Measurements from ENCODE around the gene GCNA. TPM values are rescaled to one million over a fixed set of nuclear protein-coding genes. Genes with fewer than 3 reads are reported as not detected.

GCNA gene
- total RNA-seq, 1 experiment from 2014 or later, result 0.98 TPM

DNA sequence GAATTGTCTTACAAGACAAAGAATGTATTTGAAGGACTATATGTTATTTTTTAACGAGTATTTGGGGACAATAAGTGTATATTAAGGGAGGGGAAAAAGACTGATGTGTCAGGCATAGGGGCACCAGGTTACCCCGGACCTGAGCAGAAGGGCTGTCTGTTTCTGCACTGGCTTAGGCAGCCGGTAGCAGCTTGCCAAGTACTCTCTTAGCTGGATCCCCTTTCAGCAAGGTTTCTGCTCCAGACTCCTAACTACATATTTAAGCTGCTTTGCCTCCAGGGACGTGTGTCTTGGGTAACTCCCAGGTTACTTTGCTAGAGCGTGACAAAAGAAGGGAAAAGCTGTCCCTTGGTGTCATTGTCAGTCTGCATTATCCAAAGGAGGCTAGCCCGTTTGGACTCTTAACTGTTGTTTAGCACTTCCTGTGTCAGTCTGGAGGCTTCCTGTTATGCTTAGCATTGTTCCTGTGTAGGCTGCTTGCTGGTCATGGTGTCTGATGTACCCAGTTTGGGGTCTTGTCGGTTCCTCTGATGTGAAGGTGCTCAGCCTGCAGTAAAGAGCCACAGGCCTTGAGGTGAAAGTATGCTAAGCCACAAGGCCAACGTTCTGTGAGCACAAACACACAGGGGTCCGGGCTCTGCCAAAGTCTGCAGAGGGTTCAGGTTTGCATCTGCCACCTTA, 28.4 kb downstream of the GCNA start (continued):
- TF ChIP-seq RAD21 (IDR thresholded peaks at IDR 0.05; ENCODE audit: low read depth), result no peak
- no peak for TF ChIP-seq ZFX (IDR thresholded peaks at IDR 0.05)
- no peak for TF ChIP-seq ELF1 (IDR thresholded peaks at IDR 0.05; ENCODE audit: borderline replicate concordance, low read depth)
- TF ChIP-seq EZH2phosphoT487 (IDR thresholded peaks at IDR 0.05; ENCODE audit: borderline replicate concordance), result no peak
- no peak for TF ChIP-seq CBX3 (IDR thresholded peaks at IDR 0.05; ENCODE audit: low read depth)
- no peak for TF ChIP-seq CEBPB (IDR thresholded peaks at IDR 0.05; ENCODE audit: low read depth)

DNA sequence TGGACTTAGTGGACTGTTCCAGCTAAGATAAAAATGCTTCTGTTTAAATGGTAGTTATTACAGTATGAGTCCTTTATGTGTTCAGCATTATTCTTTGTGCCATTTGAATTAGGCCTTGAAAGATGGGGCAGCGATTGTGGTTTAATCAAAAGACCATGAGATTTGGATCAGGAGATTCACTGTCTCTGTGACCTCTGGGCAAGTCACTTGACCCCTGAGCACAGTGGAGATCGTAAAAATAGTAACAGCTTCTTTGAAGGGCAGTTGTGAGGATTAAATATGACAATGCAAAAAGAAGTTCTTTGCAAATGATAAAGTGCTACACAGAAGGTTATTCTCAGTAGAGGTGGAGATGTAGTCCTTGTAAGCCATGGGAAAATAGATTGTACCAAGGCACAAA, 29.3 kb downstream of the GCNA start:
- no peak for DNase-seq (ENCODE audit: low read depth, low spot score)
- no peaks in the 10 kb centered on the region for H3K4me1 ChIP-seq (ENCODE audit: control insufficient read depth in 1 of 2, insufficient read depth in 2 of 2, low read length in 2 of 2)
- H3K4me3 ChIP-seq (replicated peaks in 1 of 2; ENCODE audit: low read depth in 1 of 2, low read length in 2 of 2), result no peak overlapping the region
- intact Hi-C loops (cut with micrococcal nuclease), result no loop called here
- no peak for ATAC-seq
- no peak overlapping the region for H3K4me2 ChIP-seq (ENCODE audit: low read length)
- no peak overlapping the region for H3K9ac ChIP-seq (ENCODE audit: low read length)
- H3K9me3 ChIP-seq (ENCODE audit: control insufficient read depth in 1 of 2, insufficient read depth in 1 of 2, low read depth in 1 of 2, low read length in 2 of 2), result no peaks in the 10 kb centered on the region
- H3K79me2 ChIP-seq (ENCODE audit: insufficient read depth, low read length), result no peaks in the 10 kb centered on the region
- H3K27ac ChIP-seq (ENCODE audit: low read depth, low read length), result no peak overlapping the region
- TF ChIP-seq SP1 (IDR thresholded peaks at IDR 0.05; ENCODE audit: low read depth) (no peak), POLR2AphosphoS5 (IDR thresholded peaks at IDR 0.05; ENCODE audit: low read depth, low read length) (no peak), CEBPB (IDR thresholded peaks at IDR 0.05; ENCODE audit: low read depth) (no peak), RAD21 (IDR thresholded peaks at IDR 0.05; ENCODE audit: low read depth) (no peak), ATF3 (IDR thresholded peaks at IDR 0.05) (no peak), FOSL1 (IDR thresholded peaks at IDR 0.05; ENCODE audit: low read depth) (no peak), YY1 (IDR thresholded peaks at IDR 0.05; ENCODE audit: extremely low read depth, insufficient replicate concordance, low read depth, low read length) (no peak), CBX3 (IDR thresholded peaks at IDR 0.05; ENCODE audit: low read depth) (no peak), EGR1 (IDR thresholded peaks at IDR 0.05; ENCODE audit: low read depth) (no peak), POLR2A (IDR thresholded peaks at IDR 0.05; ENCODE audit: borderline replicate concordance, extremely low read depth, insufficient read depth, insufficient read length) (no peak), ZFX (IDR thresholded peaks at IDR 0.05) (no peak), EZH2phosphoT487 (IDR thresholded peaks at IDR 0.05; ENCODE audit: borderline replicate concordance) (no peak)
- TF ChIP-seq, protein P1, sequence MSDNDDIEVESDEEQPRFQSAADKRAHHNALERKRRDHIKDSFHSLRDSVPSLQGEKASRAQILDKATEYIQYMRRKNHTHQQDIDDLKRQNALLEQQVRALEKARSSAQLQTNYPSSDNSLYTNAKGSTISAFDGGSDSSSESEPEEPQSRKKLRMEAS (IDR thresholded peaks at IDR 0.05), result no peak
- H4K20me1 ChIP-seq (ENCODE audit: insufficient read depth), result no peaks in the 10 kb centered on the region
- no peaks in the 10 kb centered on the region for H3K27me3 ChIP-seq (ENCODE audit: insufficient read depth, low read length)
- H2AFZ ChIP-seq (ENCODE audit: low read depth, low read length, poor library complexity, severe bottlenecking), result no peak overlapping the region
- ChIA-PET POLR2A (no interaction called here), CTCF (no interaction called here), RAD21 (ENCODE audit: low non-redundant PET in 1 of 2, low total read pairs in 2 of 2, uncharacterized antibody in 2 of 2, unreplicated experiment in 2 of 2) (no interaction called here)
- no peaks in the 10 kb centered on the region for H3K9me2 ChIP-seq (ENCODE audit: insufficient read depth)
- H3K36me3 ChIP-seq (ENCODE audit: control insufficient read depth in 1 of 2, insufficient read depth in 2 of 2, low read length in 2 of 2), result no peaks in the 10 kb centered on the region; a peak in 1 of 4 replicates
- BruUV-seq (replicated peaks), result no TSS peak

All from HCT116 (cell line).